Adrenal gland (tissue), 5 donors: Measurements from ENCODE around the gene FUT7.

Source experiments
- CTCF ChIP-seq, 6 experiments: fragments of 450-650 bp in 4 of 6; fragments of 200-600 bp in 2 of 6; sonication (generic) in 1 of 6; IDR thresholded peaks; 1 replicate in 5 of 6; 2 replicates in 1 of 6; pipeline versions ENCODE4 v1.5.1 to v1.8.0; 2016 to 2021; ENCODE audit warnings: antibody characterized with exemption in 6 of 6, mild to moderate bottlenecking in 2 of 6, moderate library complexity in 1 of 6
- POLR2A ChIP-seq, 2 donors: fragments of 450-650 bp; IDR thresholded peaks; one replicate each; pipeline ENCODE4 v1.6.1; 2017; ENCODE audit warnings: antibody characterized with exemption in 2 of 2, mild to moderate bottlenecking in 2 of 2, moderate library complexity in 1 of 2
- donor health status: DM: no; HTN: no; CAD: no.

GRCh38 chr9:137050570-137050969 lies 18.7 kb upstream of the FUT7 start:
- TF ChIP-seq CTCF (IDR thresholded peaks at IDR 0.05) (no peak), POLR2A (IDR thresholded peaks at IDR 0.05) (no peak)
